Erythroblast (primary cell): Measurements from ENCODE around the gene COASY.

Source experiments
- GATA1 ChIP-seq: IDR thresholded peaks from 2 replicates; pipeline ENCODE4 v1.6.1; 2011; ENCODE audit warnings: low read depth, mild to moderate bottlenecking, control low read depth, low read length, moderate library complexity
- POLR2A ChIP-seq: IDR thresholded peaks from 2 replicates; pipeline ENCODE4 v1.6.1; 2011; ENCODE audit warnings: mild to moderate bottlenecking, low read length

DNA sequence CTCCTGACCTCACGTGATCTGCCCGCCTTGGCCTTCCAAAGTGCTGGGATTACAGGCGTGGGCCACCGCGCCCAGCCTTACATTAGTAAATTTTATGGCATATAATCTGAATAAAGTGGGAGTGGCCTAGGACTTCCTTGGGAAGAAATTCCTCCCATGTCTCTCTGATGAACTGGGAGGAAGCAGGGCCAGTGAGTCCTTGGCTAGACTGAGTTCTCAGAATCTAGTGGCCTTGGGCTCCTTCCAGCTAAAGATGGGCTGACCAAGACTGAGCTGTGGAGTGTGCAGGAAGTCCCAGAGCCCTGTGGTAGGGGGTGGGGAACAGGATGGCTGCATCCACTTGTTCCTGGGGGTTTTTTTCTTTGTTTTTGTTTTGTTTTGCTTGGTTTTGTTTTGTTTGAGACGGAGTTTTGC lies 35.9 kb upstream of the COASY start:
- no peak for TF ChIP-seq POLR2A
- TF ChIP-seq GATA1 = no peak
